ENCODE measurements around the gene TEX28.
A peak's percentile ranks its signal among the peaks of the same experiment; 100 is the strongest.
"Not testable (repeated sequence)": the region's sequence is repeated elsewhere in the genome, so short reads cannot be mapped to it uniquely, and the experiment has no call there.

The TEX28 gene

GRCh38 chrX:154294791-154295574 is at the start of gene TEX28:
TSS of gene TEX28 (minus strand) at chrX:154295124. CDS start at chrX:154292117, 3,007 bp downstream.
- DNase-seq, result no peak

- not testable (repeated sequence) for DNase-seq
Measured at GRCh38 chrX:154343620-154344019, 48.7 kb upstream of the TEX28 start.

GRCh38 chrX:154343063-154343462 is 48.1 kb upstream of the TEX28 start:
- not testable (repeated sequence) for DNase-seq

- DNase-seq, result not testable (repeated sequence)
Measured at GRCh38 chrX:154341399-154342298, 46.7 kb upstream of the TEX28 start.

- DNase-seq, result no peak
Measured at GRCh38 chrX:154334496-154334895, 39.6 kb upstream of the TEX28 start.

- no peak for DNase-seq
Measured at GRCh38 chrX:154333837-154334271, 38.9 kb upstream of the TEX28 start.

- no peak for DNase-seq
Measured at GRCh38 chrX:154333116-154333515, 38.2 kb upstream of the TEX28 start.

GRCh38 chrX:154332561-154332960 is 37.6 kb upstream of the TEX28 start:
- no peak for DNase-seq

GRCh38 chrX:154329294-154329693 is 34.4 kb upstream of the TEX28 start:
- no peak for DNase-seq

- DNase-seq, result no peak
Measured at GRCh38 chrX:154328646-154329045, 33.7 kb upstream of the TEX28 start.

GRCh38 chrX:154327038-154327820 is 32.3 kb upstream of the TEX28 start:
- no peak for DNase-seq

GRCh38 chrX:154325541-154325940 is 30.6 kb upstream of the TEX28 start:
- DNase-seq, result no peak

- DNase-seq, result no peak
Measured at GRCh38 chrX:154323537-154323936, 28.6 kb upstream of the TEX28 start.

- DNase-seq, result no peak
Measured at GRCh38 chrX:154322890-154323289, 28.0 kb upstream of the TEX28 start.

GRCh38 chrX:154321594-154321993 is 26.7 kb upstream of the TEX28 start:
- peak; percentile 14 for DNase-seq

- no peak for DNase-seq
Measured at GRCh38 chrX:154321152-154321551, 26.2 kb upstream of the TEX28 start.

- DNase-seq, result no peak
Measured at GRCh38 chrX:154320406-154320805, 25.5 kb upstream of the TEX28 start.

GRCh38 chrX:154317391-154317995 is 22.6 kb upstream of the TEX28 start:
- DNase-seq, result no peak

GRCh38 chrX:154315416-154315815 is 20.5 kb upstream of the TEX28 start:
- no peak for DNase-seq

GRCh38 chrX:154313147-154313546 is 18.2 kb upstream of the TEX28 start:
- DNase-seq, result no peak

- no peak for DNase-seq
Measured at GRCh38 chrX:154312116-154312515, 17.2 kb upstream of the TEX28 start.

All from activated naive CD4-positive, alpha-beta T cell treated with anti-CD3 and anti-CD28 coated beads, Interleukin-2, amount 50 U/mL, for 16 hours (primary cell).